Aorta (tissue), 5 donors: Measurements from ENCODE around the gene CD86. TPM values are rescaled to one million over a fixed set of nuclear protein-coding genes. Genes with fewer than 3 reads are reported as not detected.

Source experiments
- ATAC-seq: fragments of 200-7000 bp; cut with Tn5 transposase; one replicate; pipeline ENCODE4 v1.9.1; 2022; ENCODE audit warnings: moderate library complexity; ENCODE audit not compliant: low FRiP score
- DNase-seq, 2 donors: peaks; one replicate each; pipeline ENCODE4 v3.0.0-alpha.2; 2020
- H3K27ac ChIP-seq, 2 donors: one replicate each; pipeline ENCODE4 v1.5.1; 2013; ENCODE audit warnings: low read length in 2 of 2, mild to moderate bottlenecking in 2 of 2, moderate library complexity in 2 of 2, control low read depth in 1 of 2, inconsistent platforms in 1 of 2, low read depth in 1 of 2
- H3K27me3 ChIP-seq, 2 donors: one replicate each; pipeline ENCODE4 v1.6.1; 2013; ENCODE audit warnings: control low read depth in 1 of 2, low read length in 1 of 2, mild to moderate bottlenecking in 1 of 2, moderate library complexity in 1 of 2; ENCODE audit not compliant: insufficient read depth in 2 of 2, control insufficient read depth in 1 of 2
- H3K36me3 ChIP-seq, 2 donors: one replicate each; pipeline ENCODE4 v1.6.1; 2013; ENCODE audit warnings: control low read depth in 1 of 2, low read length in 1 of 2, mild to moderate bottlenecking in 1 of 2; ENCODE audit not compliant: insufficient read depth in 2 of 2, control insufficient read depth in 1 of 2
- H3K4me1 ChIP-seq, 2 donors: one replicate each; pipeline ENCODE4 v1.6.1; 2013; ENCODE audit warnings: low read length in 2 of 2, control low read depth in 1 of 2, mild to moderate bottlenecking in 1 of 2, moderate library complexity in 1 of 2; ENCODE audit not compliant: insufficient read depth in 2 of 2, control insufficient read depth in 1 of 2
- H3K4me3 ChIP-seq, 2 donors: one replicate each; pipeline ENCODE4 v1.5.1; 2013; ENCODE audit warnings: low read length in 2 of 2, control low read depth in 1 of 2, mild to moderate bottlenecking in 1 of 2
- H3K9me3 ChIP-seq: one replicate; pipeline ENCODE4 v1.6.1; 2013; ENCODE audit warnings: mild to moderate bottlenecking, low read length; ENCODE audit not compliant: control insufficient read depth
- WGBS, 2 donors: extraction: QIAGEN DNeasy Blood & Tissue Kit; methylation state at CpG; one replicate each; pipeline ENCODE4 v1.1.7; 2013; 5-methylcytosine and 5-hydroxymethylcytosine counted together
- intact Hi-C, 2 donors: fragments of 100-400 bp; cut with DNase I; formaldehyde crosslinking; loops; one replicate each; pipeline versions ENCODE4 v1.14.2 to v1.15.0; 2022
- polyA plus RNA-seq, 2 donors: library from polyadenylated mRNA; stranded (reverse); fragments of 200-250 nt; gene quantifications; one replicate each; pipeline ENCODE4 v1.2.3, GENCODE V29; 2013
- total RNA-seq, 2 donors: library from RNA; stranded (reverse); fragmentation: NEBNext Ultra II Directional; extraction: Animal tissue kit (Norgen Biotek cat#: 25700); gene quantifications; one replicate each; pipeline ENCODE4 v1.2.1, GENCODE V29; 2021
- donor health status: healthy with polysubstance abuse.
- donor health status: Bipolar disorder and iron deficiency.
- donor health status: DM: no; HTN: no; CAD: no.
- donor health status: DM: no; HTN: no; CAD: no.
- donor health status: DM: yes; HTN: yes; CAD: no.

Gene CD86
- total and polyA plus RNA-seq, 4 donors = 2.6 to 19.7 (median 9.1) TPM

DNA sequence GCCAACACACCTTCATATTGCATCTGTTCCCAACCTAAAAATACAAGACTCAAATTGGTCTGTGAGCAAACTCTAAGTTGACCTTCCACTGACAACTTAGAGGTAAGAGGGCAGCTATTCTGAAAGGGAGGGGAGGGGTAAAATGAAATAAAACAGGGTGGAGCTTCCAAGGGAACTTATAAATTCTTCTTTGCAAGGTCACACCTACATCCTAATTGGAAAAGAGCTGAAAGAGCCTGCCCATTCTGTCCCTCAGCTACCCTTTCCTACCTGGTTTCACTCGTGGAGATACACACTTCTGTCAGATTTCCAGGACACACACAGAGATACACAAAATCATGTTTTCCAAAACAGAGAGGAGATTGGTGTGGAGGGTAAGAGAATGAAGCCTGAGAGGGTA, 34.1 kb upstream of the CD86 start:
- Histone ChIP-seq H3K4me3 (no peak overlapping the region), H3K9me3 (peaks cover 1% of the 10 kb centered on the region), H3K27me3 (no peaks in the 10 kb centered on the region), H3K36me3 (no peaks in the 10 kb centered on the region), H3K27ac (no peak overlapping the region), H3K4me1 (no peaks in the 10 kb centered on the region)
- ATAC-seq (no peak), DNase-seq (no peak)
- intact Hi-C loops = no loop called here
- 66% methylated on average over 1 of the region's 1 CpG for WGBS, 2 donors

DNA sequence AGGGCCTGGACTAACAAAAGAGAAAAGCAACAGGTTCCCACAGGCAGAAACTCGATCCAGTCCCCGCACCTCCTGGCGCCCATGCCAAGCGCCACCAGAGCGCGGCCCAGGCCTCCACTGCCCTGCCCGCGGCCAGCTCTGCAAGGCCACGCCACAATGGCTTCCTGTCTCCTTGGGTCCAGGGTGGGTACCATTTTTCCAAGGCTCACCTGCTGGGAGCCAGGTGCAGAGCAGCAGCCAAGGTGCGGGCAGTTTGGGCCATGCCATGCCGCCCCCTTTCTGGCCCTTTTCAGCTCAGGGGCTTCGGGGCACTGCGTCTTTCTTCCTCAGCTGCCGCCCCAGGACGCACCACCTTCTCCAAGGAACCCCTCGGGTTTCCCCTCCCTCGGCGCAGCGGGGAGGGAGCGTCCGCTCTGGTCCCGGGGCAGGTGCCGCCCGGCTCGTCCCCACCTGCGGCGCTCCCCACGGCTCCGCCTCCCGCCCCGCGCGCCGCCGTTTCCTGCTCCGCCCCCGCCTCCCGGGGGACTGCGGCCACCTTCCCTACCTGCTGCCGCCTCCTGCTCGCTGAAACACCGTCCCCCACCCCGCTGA, 33.3 kb upstream of the CD86 start, which contains the start of gene ILDR1:
Gene ILDR1 (minus strand): TSS at position 437 of the 591 bp plus-strand sequence. CDS start 170 bp downstream, at position 267.
- no peaks in the 10 kb centered on the region for H3K27me3 ChIP-seq
- 7% methylated on average over 43 of the region's 43 CpGs for WGBS, 2 donors
- ATAC-seq (no peak), DNase-seq (no peak)
- peaks cover 1% of the 10 kb centered on the region for H3K9me3 ChIP-seq
- intact Hi-C loops = no loop called here
- H3K4me1 ChIP-seq = no peaks in the 10 kb centered on the region
- no peak within 1 kb of the TSS for H3K27ac ChIP-seq
- no peaks in the 10 kb centered on the region for H3K36me3 ChIP-seq
- no peak within 1 kb of the TSS for H3K4me3 ChIP-seq

DNA sequence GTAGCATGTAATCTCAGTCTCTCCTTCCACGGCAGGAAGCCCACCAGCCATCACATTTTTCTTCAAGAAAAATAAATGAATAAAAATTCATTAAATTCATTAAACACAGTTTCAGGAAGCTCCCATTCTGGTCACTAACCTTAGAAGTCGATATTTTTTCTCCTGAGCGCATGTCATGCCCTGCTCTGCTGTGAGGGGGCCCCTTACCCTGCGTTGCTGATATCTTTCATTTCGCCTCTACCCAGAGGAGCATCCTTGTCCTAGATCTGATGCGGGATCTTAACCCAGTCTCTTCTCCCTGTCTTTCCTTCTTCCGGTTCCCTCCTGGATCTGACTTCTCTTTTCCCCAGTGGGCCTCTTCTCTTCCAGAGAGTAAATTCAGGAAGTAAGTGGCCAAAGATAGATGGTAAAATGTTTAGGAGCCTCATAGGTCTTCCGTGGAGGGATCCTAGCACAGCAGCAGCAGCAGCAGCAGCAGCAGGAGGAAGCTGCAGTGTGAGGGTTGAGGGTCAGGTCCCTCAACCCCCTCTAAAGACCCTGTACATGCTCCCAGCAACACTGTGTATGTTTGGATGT, 31.7 kb upstream of the CD86 start:
- Histone ChIP-seq H3K27ac (no peak overlapping the region), H3K27me3 (no peaks in the 10 kb centered on the region), H3K4me1 (no peaks in the 10 kb centered on the region), H3K36me3 (no peaks in the 10 kb centered on the region), H3K9me3 (peaks cover 1% of the 10 kb centered on the region), H3K4me3 (no peak overlapping the region)
- ATAC-seq = no peak
- no peak for DNase-seq
- 63 to 67% methylated on average over 8 of the region's 8 CpGs for WGBS, 2 donors
- intact Hi-C loops = no loop called here

DNA sequence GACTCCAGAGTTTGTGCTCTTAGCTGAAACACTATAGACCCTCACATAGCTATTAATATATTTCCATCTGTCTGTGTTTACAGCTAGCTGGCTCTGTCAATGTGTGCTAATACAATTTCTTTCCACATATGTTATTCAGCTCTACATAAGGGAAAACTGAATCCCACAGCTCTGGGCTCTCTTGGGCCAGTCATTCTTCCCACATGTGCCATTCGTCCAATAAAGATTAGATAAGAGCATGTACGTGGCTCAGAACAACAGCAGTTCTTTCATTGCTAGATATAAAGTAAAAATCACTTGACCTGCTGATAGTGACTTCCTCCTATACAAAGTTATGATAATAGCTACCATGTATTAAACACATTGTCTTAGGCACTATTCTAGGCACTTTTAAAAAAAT, 30.4 kb upstream of the CD86 start:
- Histone ChIP-seq H3K36me3 (no peaks in the 10 kb centered on the region), H3K27me3 (no peaks in the 10 kb centered on the region), H3K27ac (no peak overlapping the region), H3K4me3 (no peak overlapping the region), H3K9me3 (peaks cover 1% of the 10 kb centered on the region), H3K4me1 (no peaks in the 10 kb centered on the region)
- 6% methylated on average over 2 of the region's 2 CpGs for WGBS, 2 donors
- DNase-seq (no peak), ATAC-seq (no peak)
- intact Hi-C loops = no loop called here

DNA sequence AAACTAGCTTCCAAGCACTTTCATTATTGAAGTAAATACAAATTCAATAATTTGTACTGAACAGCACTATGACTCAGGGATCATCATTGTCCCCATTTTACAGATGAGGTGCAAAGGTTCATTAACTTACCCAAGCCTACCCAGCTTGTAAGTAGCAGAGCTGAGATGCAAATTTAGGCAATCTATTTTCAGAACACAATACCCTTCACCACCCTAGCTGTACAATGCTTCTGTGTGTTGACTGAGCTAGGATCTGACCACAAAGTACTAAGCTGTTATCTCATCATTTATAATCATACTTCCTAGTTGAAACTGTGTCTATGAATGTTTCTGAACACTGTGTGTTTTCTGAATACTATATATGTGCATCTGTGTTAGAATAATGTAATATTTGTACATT, 29.9 kb upstream of the CD86 start:
- Histone ChIP-seq H3K27me3 (no peaks in the 10 kb centered on the region), H3K36me3 (no peaks in the 10 kb centered on the region), H3K4me1 (no peaks in the 10 kb centered on the region), H3K4me3 (no peak overlapping the region), H3K9me3 (peaks cover 1% of the 10 kb centered on the region), H3K27ac (no peak overlapping the region)
- intact Hi-C loops = no loop called here
- DNase-seq = no peak
- ATAC-seq = no peak

DNA sequence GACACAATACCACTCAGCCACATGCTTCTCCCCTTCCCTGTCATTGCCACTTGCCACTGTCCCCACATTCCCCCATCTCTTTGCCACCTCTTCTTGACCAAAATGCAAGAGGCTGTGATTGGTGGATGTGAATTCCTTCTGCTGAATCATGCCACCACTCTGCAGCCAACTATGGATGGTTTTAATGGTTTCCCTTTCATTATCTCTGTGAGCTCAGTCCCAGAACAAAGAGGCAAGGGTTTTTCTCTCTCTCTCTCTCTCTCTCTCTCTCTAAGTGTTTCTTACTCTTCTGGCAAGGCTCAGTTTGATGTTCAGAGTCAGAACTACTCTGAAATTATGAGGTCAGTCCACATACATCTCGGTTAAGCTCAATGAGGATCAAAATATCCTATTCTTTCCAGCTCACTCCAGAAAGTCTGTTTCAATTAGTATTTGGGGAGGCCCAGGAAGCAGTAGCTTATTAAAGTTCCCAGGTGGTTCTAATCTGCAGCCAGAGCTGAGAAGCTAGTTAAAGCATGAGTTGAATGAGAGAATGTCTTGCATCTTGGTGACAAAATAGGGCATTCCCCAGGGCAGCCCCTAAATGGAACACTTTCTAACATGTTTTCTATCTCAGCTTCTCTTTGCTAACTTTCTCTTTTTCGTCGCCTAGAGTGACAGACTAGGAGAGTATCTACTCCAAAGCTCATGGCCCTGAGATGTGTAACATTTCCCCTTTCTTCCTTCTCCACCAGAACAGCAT, 24.6 kb upstream of the CD86 start:
- H3K4me3 ChIP-seq = no peak overlapping the region
- no peak overlapping the region for H3K27ac ChIP-seq
- no peaks in the 10 kb centered on the region for H3K9me3 ChIP-seq
- intact Hi-C loops = no loop called here
- no peaks in the 10 kb centered on the region for H3K27me3 ChIP-seq
- no peaks in the 10 kb centered on the region for H3K36me3 ChIP-seq
- DNase-seq (no peak), ATAC-seq (no peak)
- WGBS, 2 donors = 72 to 75% methylated on average over 3 of the region's 3 CpGs
- H3K4me1 ChIP-seq = no peaks in the 10 kb centered on the region

DNA sequence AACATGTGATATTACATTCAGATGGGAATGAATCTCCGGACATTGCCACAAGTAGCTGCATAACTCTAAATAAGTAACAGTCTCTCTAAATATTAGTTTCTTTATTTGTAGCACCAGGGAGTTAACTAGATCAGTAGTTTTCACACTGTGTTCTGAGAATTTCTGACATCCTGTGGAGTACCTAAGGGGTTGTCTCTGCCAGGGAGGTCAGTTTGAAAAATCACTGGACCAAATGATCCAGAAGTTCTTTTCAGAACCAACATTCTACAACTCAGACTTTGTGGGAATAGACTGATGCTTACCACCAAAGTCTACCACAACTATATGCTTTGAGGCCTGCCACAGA, 24.1 kb upstream of the CD86 start:
- Histone ChIP-seq H3K27me3 (no peaks in the 10 kb centered on the region), H3K4me3 (no peak overlapping the region), H3K4me1 (no peaks in the 10 kb centered on the region), H3K36me3 (no peaks in the 10 kb centered on the region), H3K27ac (no peak overlapping the region), H3K9me3 (no peaks in the 10 kb centered on the region)
- intact Hi-C loops = no loop called here
- 78 to 86% methylated on average over 1 of the region's 1 CpG for WGBS, 2 donors
- ATAC-seq (no peak), DNase-seq (no peak)

DNA sequence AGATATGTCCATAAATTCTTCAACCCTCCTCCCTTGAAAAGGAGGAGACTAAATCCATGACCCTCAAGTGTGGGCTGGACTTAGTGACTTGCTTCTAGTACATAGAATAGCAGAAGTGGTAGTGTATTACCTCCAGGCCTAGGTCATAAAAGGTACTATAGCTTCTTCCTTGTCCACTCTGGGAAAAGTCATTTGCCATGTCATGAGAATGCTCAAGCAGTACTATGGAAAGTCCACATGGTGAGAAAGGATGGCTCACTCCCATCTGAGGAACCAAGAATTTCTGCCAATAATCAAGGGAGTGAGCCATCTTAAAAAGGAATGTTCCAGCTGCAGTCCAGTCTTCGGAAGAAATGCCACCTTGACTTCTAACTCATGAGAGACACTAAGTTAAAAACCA, 22.6 kb upstream of the CD86 start:
- H3K27me3 ChIP-seq = no peaks in the 10 kb centered on the region
- WGBS, 2 donors = 74 to 81% methylated on average over 1 of the region's 1 CpG
- H3K27ac ChIP-seq = no peak overlapping the region
- intact Hi-C loops = no loop called here
- DNase-seq = no peak
- H3K4me3 ChIP-seq = no peak overlapping the region
- no peaks in the 10 kb centered on the region for H3K4me1 ChIP-seq
- H3K9me3 ChIP-seq = peaks cover 2% of the 10 kb centered on the region
- no peak for ATAC-seq
- no peaks in the 10 kb centered on the region for H3K36me3 ChIP-seq

DNA sequence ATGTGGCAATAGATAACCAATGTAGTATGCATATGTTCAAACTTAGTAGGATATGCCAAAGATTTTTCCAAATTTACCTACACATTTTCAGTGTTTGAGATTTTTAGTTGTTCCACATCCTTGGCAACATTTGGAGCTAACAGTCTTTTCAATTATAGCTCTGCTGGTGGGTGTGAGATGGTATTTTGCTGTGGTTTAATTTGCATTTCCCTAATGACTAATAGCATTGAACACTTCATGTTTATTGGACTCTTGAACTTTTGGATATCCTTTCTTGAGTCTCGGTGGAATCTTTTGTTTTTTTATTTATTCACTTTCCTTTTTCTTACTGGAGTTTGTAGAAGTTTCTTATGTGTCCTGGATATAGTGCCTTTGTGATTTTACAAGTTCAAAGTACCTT, 22.1 kb upstream of the CD86 start:
- intact Hi-C loops = no loop called here
- no peak overlapping the region for H3K27ac ChIP-seq
- WGBS, 2 donors = 65% methylated on average over 1 of the region's 1 CpG
- peaks cover 2% of the 10 kb centered on the region for H3K9me3 ChIP-seq
- DNase-seq = no peak
- H3K4me3 ChIP-seq = no peak overlapping the region
- H3K4me1 ChIP-seq = no peaks in the 10 kb centered on the region
- no peaks in the 10 kb centered on the region for H3K27me3 ChIP-seq
- ATAC-seq = no peak
- H3K36me3 ChIP-seq = no peaks in the 10 kb centered on the region
